ENCODE data around the gene ZNF385C. TPM values are rescaled to one million over a fixed set of nuclear protein-coding genes. Genes with fewer than 3 reads are reported as not detected.

ZNF385C gene
- total RNA-seq, 1 donor from 2014 or later, result not detected

DNA sequence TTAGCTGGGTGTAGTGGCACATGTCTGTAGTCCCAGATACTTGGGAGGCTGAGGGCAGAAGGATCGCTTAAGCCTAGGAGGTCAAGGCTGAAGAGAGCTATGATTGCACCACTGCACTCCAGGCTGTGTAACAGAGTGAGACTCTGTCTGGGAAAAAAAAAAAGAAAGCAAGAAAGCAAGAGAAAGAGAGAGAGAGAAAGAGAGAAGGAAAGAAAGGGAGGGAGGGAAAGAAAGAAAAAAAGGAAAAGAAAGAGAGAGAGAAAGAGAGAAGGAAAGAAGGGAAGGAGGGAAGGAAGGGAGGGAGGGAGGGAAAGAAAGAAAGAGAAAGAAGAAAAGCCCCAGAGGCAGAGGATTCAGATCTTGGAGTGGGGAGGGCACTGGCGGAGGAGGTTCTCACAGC lies 7.7 kb upstream of the ZNF385C start:
- DNase-seq (ENCODE audit: low read depth), result no peak
- TF ChIP-seq, protein P1, sequence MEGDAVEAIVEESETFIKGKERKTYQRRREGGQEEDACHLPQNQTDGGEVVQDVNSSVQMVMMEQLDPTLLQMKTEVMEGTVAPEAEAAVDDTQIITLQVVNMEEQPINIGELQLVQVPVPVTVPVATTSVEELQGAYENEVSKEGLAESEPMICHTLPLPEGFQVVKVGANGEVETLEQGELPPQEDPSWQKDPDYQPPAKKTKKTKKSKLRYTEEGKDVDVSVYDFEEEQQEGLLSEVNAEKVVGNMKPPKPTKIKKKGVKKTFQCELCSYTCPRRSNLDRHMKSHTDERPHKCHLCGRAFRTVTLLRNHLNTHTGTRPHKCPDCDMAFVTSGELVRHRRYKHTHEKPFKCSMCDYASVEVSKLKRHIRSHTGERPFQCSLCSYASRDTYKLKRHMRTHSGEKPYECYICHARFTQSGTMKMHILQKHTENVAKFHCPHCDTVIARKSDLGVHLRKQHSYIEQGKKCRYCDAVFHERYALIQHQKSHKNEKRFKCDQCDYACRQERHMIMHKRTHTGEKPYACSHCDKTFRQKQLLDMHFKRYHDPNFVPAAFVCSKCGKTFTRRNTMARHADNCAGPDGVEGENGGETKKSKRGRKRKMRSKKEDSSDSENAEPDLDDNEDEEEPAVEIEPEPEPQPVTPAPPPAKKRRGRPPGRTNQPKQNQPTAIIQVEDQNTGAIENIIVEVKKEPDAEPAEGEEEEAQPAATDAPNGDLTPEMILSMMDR (conservative IDR thresholded peaks at IDR 0.05; ENCODE audit: low read depth, low read length), result no peak
- no peak overlapping the region for H3K4me3 ChIP-seq (ENCODE audit: low read depth, low read length)

DNA sequence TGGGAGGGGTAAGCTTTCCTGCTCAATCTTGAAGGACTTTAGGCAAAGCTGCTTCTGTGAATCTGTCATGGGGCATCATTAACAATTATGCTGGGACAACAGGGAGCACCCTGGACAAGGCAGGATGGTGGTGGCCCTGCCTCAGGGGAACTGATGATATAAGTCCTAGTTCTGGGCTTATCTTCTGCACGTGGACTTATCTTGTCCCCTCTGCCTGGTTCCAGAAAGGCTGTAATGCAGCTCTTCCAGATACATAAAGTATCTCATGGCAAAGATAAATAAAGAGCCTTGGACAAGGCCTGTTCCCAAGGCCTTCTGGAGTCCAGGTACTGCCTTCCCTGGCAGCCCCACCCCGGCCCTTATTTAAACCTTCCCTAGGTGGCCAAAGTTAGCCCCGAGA lies 6.0 kb upstream of the ZNF385C start:
- no peak overlapping the region for H3K4me3 ChIP-seq (ENCODE audit: low read depth, low read length)
- TF ChIP-seq, protein P1 (conservative IDR thresholded peaks at IDR 0.05; ENCODE audit: low read depth, low read length), result no peak
- DNase-seq (ENCODE audit: low read depth), result no peak

DNA sequence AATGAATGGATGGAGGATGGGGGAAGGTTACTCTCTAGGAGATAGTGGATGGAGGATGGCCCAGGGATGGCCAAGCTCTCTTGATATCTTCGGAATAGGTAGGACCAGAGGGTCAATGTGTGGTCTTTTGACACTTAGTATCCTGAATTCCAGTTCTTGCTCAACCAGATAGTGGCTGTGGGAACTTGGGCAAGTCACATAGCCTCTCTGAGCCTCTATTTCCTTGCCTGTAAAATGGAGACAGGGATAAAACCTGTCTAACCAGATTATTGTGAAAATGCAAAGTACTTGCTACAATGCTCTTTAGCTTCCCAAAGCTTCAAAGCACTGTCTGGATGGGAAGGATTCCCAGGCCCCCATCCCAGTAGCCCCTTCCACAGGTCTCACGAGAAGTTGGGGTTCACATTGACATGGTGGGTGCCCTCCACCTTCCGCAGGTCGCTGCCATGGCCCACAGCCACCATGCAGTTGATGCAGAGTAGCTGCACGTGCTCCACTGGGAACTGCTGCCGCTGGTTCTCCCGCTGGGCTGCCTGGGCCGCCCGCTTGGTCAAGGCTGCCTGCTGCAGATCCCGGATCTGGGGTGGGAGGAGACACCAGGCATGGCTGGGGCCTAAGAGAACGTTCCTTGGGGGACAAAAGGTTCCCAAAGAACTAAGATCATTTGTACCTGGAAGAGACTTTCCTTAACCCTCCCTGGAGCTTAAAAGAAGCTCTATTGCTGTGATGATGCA lies 5.1 kb upstream of the ZNF385C start:
- TF ChIP-seq, protein P1 (conservative IDR thresholded peaks at IDR 0.05; ENCODE audit: low read depth, low read length), result no peak
- DNase-seq (ENCODE audit: low read depth), result no peak
- no peak overlapping the region for H3K4me3 ChIP-seq (ENCODE audit: low read depth, low read length)

DNA sequence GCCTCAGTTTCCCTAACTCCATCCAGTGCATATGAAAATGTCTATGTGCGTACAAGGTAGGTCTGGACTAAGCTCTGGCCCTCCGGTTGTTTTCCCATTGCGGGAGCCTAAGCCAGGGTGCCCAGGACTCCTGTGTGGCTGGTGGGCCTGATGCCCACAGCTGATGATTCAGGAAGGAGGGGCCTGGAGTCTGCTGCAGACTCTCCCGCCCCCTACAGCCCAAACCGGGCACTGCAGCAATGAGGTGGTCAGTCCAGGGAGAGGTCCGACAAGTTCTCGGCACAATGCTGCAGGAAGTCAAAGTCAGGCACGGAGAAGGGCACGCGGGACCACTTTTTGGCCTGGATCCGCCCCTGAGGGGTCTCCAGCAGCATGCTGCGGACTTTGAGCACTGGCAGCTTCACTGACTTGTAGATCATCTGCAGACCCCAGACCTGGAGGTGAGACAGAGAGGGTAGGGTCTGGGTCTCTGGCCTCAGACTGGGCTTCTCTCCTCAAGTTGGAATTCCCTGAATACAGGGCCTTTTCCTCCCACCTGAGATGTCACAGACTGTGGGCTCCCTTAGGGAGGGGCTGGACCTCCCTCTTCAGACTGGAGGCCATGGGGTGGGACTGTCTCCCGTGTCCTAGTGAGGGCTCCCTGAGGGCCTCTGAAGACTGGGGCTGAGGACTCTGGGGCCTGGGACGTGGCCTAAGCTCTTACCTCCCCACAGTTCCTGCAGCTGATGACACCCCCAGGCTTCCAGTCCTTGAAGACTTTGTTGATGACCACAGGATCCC lies 3.4 kb upstream of the ZNF385C start:
- TF ChIP-seq, protein P1 (conservative IDR thresholded peaks at IDR 0.05; ENCODE audit: low read depth, low read length), result peak; percentile 92
- no peak overlapping the region for H3K4me3 ChIP-seq (ENCODE audit: low read depth, low read length)
- DNase-seq (ENCODE audit: low read depth), result no peak

DNA sequence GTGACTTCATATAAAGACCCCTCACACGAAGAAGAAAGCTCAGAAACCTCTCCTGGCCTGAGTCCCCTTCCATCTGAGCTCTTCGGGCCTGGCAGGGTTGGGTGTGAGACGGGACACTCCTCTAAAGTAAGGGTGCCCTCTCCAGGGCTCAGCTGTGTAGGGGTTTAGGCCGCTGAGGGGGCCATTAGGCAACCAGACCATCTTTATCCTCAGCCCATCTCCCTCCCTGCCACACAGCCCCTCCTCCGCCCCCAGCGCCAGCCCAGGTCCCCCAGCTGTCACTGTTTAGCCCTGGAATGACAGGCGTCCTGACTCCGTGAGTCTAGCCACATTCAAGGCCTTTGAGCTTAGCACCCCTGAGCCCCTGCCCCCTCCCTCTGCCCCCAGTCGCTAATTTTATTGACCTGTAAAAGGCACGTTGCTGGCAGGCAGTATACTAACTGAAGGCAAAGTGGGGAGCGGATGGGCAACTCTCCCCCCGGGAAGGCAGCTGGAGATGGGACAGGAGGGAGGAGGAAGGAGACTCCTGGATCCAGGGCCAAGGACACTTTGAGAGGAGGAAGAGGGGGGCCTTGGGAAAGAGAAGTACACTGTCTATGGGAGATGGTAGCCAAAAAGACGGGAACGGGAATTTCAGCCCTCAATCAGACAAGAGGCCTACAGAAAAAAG lies 592 bp upstream of the ZNF385C start:
- TF ChIP-seq, protein P1 (conservative IDR thresholded peaks at IDR 0.05; ENCODE audit: low read depth, low read length), result no peak
- no peak overlapping the region for H3K4me3 ChIP-seq (ENCODE audit: low read depth, low read length)
- DNase-seq (ENCODE audit: low read depth), result no peak

DNA sequence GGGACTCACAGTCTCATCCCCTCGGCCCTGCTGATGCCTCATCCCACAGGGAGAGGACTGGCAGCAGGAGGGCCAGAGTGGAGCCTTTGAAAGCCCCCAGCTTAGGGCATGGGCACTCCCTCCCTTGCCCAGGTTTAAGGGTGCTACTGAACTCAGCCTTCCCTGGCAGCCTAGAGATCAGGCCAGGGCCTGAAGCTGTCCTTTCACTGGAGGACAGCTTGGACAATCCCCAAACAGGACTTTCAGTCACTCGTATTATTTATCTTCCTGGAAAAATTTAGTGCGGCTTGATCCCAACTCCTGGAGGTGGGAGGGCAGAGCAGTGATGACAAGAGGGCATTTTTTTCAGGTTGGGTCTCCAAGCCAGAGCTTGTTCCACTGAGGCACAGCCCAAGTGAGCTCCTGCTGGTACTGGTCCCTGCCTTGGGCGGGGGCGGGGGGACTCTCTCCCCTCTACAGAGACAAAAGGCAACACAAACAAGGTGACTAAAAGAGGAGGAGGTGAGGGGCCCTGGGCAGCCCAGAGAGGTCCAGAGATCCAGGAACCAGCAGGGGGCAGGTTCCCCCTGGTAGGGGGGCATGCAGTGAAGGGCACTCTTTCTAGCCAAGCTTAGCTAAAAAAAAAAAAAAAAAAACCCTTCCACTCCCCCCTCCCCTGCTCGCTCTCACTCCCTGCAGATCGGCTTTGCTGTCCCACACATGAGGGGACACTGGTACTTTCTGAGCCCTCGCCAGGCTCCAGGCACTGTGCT lies 1.7 kb downstream of the ZNF385C start:
- DNase-seq (ENCODE audit: low read depth), result no peak
- H3K4me3 ChIP-seq (ENCODE audit: low read depth, low read length), result no peak overlapping the region
- TF ChIP-seq, protein P1 (conservative IDR thresholded peaks at IDR 0.05; ENCODE audit: low read depth, low read length), result no peak

Measured in epithelial cell of proximal tubule (primary cell).